ENCODE data around the gene ZNF93. TPM values are rescaled to one million over a fixed set of nuclear protein-coding genes. Genes with fewer than 3 reads are reported as not detected.
"Not testable (repeated sequence)": the region's sequence is repeated elsewhere in the genome, so short reads cannot be mapped to it uniquely, and the experiment has no call there.

ZNF93 gene
- total RNA-seq, 2 donors from 2014 or later = 47.7 to 53.3 TPM

- Histone ChIP-seq H3K36me3 (ENCODE audit: control insufficient read depth, insufficient read depth, low read length) (peaks cover 88% of the 10 kb centered on the region), H3K27me3 (ENCODE audit: control insufficient read depth, insufficient read depth, low read length, poor library complexity, severe bottlenecking) (no peaks in the 10 kb centered on the region), H3K27ac (ENCODE audit: low read depth, low read length) (no peak overlapping the region), H3K4me3 (ENCODE audit: low read length) (peak overlapping the region; percentile 29), H3K9me3 (ENCODE audit: control insufficient read depth, low read length) (peaks cover 91% of the 10 kb centered on the region), H3K9ac (ENCODE audit: extremely low read depth, low read length, poor library complexity, severe bottlenecking) (no peak overlapping the region), H3K4me1 (ENCODE audit: control insufficient read depth, insufficient read depth, low read length) (no peaks in the 10 kb centered on the region)
- no peak for TF ChIP-seq CTCF (conservative IDR thresholded peaks at IDR 0.05)
- Mint-ChIP-seq H3K27me3 (ENCODE audit: insufficient read depth) (no peaks in the 10 kb centered on the region), H3K27ac (no peak overlapping the region), H3K4me1 (no peaks in the 10 kb centered on the region), H3K36me3 (ENCODE audit: low read depth) (peaks cover 93% of the 10 kb centered on the region), H3K9me3 (peaks cover 79% of the 10 kb centered on the region), H3K4me3 (no peak overlapping the region)
- no peak for DNase-seq
- no CpG with 5 or more reads among the region's 1 CpG for WGBS, 2 experiments (ENCODE audit: insufficient coverage in 1 of 2, insufficient read length in 1 of 2)
Measured at GRCh38 chr19:19884583-19884982, 16.2 kb upstream of the ZNF93 start.

- peaks cover 94% of the 10 kb centered on the region for H3K9me3 ChIP-seq (ENCODE audit: control insufficient read depth, low read length)
- not testable (repeated sequence) for H3K27ac ChIP-seq (ENCODE audit: low read depth, low read length); H3K4me3 Mint-ChIP-seq; H3K9ac ChIP-seq (ENCODE audit: extremely low read depth, low read length, poor library complexity, severe bottlenecking); DNase-seq; H3K4me1 ChIP-seq (ENCODE audit: control insufficient read depth, insufficient read depth, low read length); H3K4me1 Mint-ChIP-seq; H3K27me3 Mint-ChIP-seq (ENCODE audit: insufficient read depth); H3K27me3 ChIP-seq (ENCODE audit: control insufficient read depth, insufficient read depth, low read length, poor library complexity, severe bottlenecking); H3K27ac Mint-ChIP-seq
- 100% methylated on average over 1 to 2 of the region's 3 CpGs for WGBS, 2 experiments (ENCODE audit: insufficient coverage in 1 of 2, insufficient read length in 1 of 2)
- peaks cover 67% of the 10 kb centered on the region for H3K36me3 ChIP-seq (ENCODE audit: control insufficient read depth, insufficient read depth, low read length)
- Mint-ChIP-seq H3K36me3 (ENCODE audit: low read depth) (peaks cover 79% of the 10 kb centered on the region), H3K9me3 (peaks cover 90% of the 10 kb centered on the region)
- peak overlapping the region; percentile 55 for H3K4me3 ChIP-seq (ENCODE audit: low read length)
Measured at GRCh38 chr19:19892055-19892941, 8.4 kb upstream of the ZNF93 start.

- DNase-seq = no peak
- peaks cover 44% of the 10 kb centered on the region for H3K9me3 Mint-ChIP-seq
- Histone ChIP-seq H3K9ac (ENCODE audit: extremely low read depth, low read length, poor library complexity, severe bottlenecking) (peak overlapping the region; percentile 94), H3K36me3 (ENCODE audit: control insufficient read depth, insufficient read depth, low read length) (peaks cover 27% of the 10 kb centered on the region), H3K27ac (ENCODE audit: low read depth, low read length) (peak overlapping the region; percentile 57), H3K27me3 (ENCODE audit: control insufficient read depth, insufficient read depth, low read length, poor library complexity, severe bottlenecking) (no peaks in the 10 kb centered on the region), H3K9me3 (ENCODE audit: control insufficient read depth, low read length) (peaks cover 54% of the 10 kb centered on the region), H3K4me3 (ENCODE audit: low read length) (peak overlapping the region; percentile 92), H3K4me1 (ENCODE audit: control insufficient read depth, insufficient read depth, low read length) (no peaks in the 10 kb centered on the region)
- TF ChIP-seq CTCF (conservative IDR thresholded peaks at IDR 0.05) = no peak
- 20 to 21% methylated on average over 6 to 9 of the region's 9 CpGs for WGBS, 2 experiments (ENCODE audit: insufficient coverage in 1 of 2, insufficient read length in 1 of 2)
- no peaks in the 10 kb centered on the region for H3K27me3 Mint-ChIP-seq (ENCODE audit: insufficient read depth)
- peaks cover 42% of the 10 kb centered on the region for H3K36me3 Mint-ChIP-seq (ENCODE audit: low read depth)
- H3K4me1 Mint-ChIP-seq = peaks cover 24% of the 10 kb centered on the region
- H3K4me3 Mint-ChIP-seq = peak overlapping the region; percentile 98
- H3K27ac Mint-ChIP-seq = peak overlapping the region; percentile 99
Measured at GRCh38 chr19:19900139-19900728, 512 bp upstream of the ZNF93 start.

GRCh38 chr19:19907551-19907950 lies 6.8 kb downstream of the ZNF93 start:
- H3K9ac ChIP-seq (ENCODE audit: extremely low read depth, low read length, poor library complexity, severe bottlenecking); H3K27me3 ChIP-seq (ENCODE audit: control insufficient read depth, insufficient read depth, low read length, poor library complexity, severe bottlenecking); DNase-seq; H3K27ac ChIP-seq (ENCODE audit: low read depth, low read length); H3K9me3 Mint-ChIP-seq; H3K4me1 ChIP-seq (ENCODE audit: control insufficient read depth, insufficient read depth, low read length); H3K27ac Mint-ChIP-seq; H3K4me3 ChIP-seq (ENCODE audit: low read length); H3K4me3 Mint-ChIP-seq; H3K27me3 Mint-ChIP-seq (ENCODE audit: insufficient read depth): not testable (repeated sequence)
- peaks cover 74% of the 10 kb centered on the region for H3K36me3 ChIP-seq (ENCODE audit: control insufficient read depth, insufficient read depth, low read length)
- peaks cover 62% of the 10 kb centered on the region for H3K4me1 Mint-ChIP-seq
- H3K9me3 ChIP-seq (ENCODE audit: control insufficient read depth, low read length) = peaks cover 22% of the 10 kb centered on the region
- H3K36me3 Mint-ChIP-seq (ENCODE audit: low read depth) = peaks cover 36% of the 10 kb centered on the region
- WGBS, 2 experiments (ENCODE audit: insufficient coverage in 1 of 2, insufficient read length in 1 of 2) = 88 to 100% methylated on average over 1 to 3 of the region's 3 CpGs
